Mesothelial cell of epicardium (in vitro differentiated cells): Measurements from ENCODE around the gene DSTN. TPM values are rescaled to one million over a fixed set of nuclear protein-coding genes. Genes with fewer than 3 reads are reported as not detected.
A peak's percentile ranks its signal among the peaks of the same experiment; 100 is the strongest.

Experiments
- DNase-seq, 2 experiments: peaks; one replicate each; pipeline ENCODE4 v3.0.0; 2021; ENCODE audit warnings: low spot score in 2 of 2; ENCODE audit not compliant: unreplicated experiment in 2 of 2
- H3K27ac Mint-ChIP-seq: 2 replicates; pipeline ENCODE4 v1.8.0; 2021; ENCODE audit warnings: mixed read lengths
- H3K27me3 Mint-ChIP-seq: 2 replicates; pipeline ENCODE4 v1.8.0; 2021; ENCODE audit warnings: low read depth, mixed read lengths
- H3K36me3 Mint-ChIP-seq: 2 replicates; pipeline ENCODE4 v1.8.0; 2021; ENCODE audit warnings: mixed read lengths
- H3K4me1 Mint-ChIP-seq: 2 replicates; pipeline ENCODE4 v1.8.0; 2021; ENCODE audit warnings: mixed read lengths
- H3K4me3 Mint-ChIP-seq: 2 replicates; pipeline ENCODE4 v1.8.0; 2021; ENCODE audit warnings: mild to moderate bottlenecking, moderate library complexity, mixed read lengths
- H3K9me3 Mint-ChIP-seq: 2 replicates; pipeline ENCODE4 v1.8.0; 2021; ENCODE audit warnings: mixed read lengths
- CTCF ChIP-seq: fragments of 200-600 bp; sonication (generic); IDR thresholded peaks from one replicate; pipeline ENCODE4 v1.5.0; 2021; ENCODE audit warnings: antibody characterized with exemption; ENCODE audit not compliant: unreplicated experiment
- total RNA-seq: library from RNA; stranded (reverse); gene quantifications from 3 replicates; pipeline ENCODE4 v1.2.1, GENCODE V29; 2021

DSTN gene
- total RNA-seq, 1 donor from 2014 or later: 192 TPM

DNA sequence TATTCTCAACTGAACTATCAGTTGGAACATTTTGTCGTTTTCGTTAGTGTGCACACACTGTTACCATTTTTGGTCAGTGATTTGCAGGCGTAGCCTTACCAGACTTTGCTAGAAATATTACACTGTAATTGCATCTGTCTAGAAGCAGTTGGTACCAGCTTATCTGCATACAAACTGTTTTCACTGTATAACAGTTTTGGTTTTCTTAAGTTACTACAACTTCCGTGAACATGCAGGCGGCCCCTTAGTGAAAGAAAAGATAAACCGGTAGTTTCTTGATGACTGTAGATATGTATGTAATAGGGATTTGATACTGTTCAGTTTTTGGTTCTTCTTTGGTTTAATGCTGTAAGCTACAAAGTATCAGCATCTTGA lies 1.3 kb downstream of the DSTN start:
- no peak for TF ChIP-seq CTCF
- peak overlapping the region; percentile 99 for H3K27ac Mint-ChIP-seq
- H3K4me1 Mint-ChIP-seq: peaks cover 47% of the 10 kb centered on the region
- no peaks in the 10 kb centered on the region for H3K9me3 Mint-ChIP-seq
- DNase-seq: no peak
- H3K4me3 Mint-ChIP-seq: peak overlapping the region; percentile 89
- no peaks in the 10 kb centered on the region for H3K36me3 Mint-ChIP-seq
- H3K27me3 Mint-ChIP-seq: no peaks in the 10 kb centered on the region

DNA sequence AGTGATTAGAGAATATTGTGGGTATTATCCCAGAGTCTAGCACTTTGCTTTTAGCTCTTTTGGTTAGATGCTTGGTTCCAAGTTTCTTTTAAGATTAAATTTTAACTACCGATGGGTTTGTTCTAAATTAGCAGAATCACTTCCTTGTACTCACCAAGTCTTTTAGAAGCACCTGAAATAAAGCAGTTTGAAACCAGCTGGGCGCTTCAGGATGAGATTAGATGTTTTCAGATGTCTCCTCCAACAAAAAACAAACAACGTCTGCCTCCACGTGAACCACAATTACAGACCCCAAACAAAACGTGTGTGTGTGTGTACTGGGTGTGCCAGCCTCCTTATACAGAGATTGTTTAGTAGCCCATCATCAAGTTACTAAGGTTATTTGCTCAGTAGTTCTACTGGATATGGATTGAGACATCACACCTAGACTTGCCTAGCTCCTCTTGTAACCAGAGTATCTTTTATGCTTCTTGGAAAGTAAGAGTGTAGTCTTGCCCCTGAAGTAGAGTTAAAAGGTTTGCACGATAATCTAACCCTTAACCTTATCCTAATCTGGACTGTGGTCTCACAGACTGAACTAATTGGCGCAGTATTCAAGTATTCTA lies 2.3 kb downstream of the DSTN start:
- TF ChIP-seq CTCF: no peak

GRCh38 chr20:17573463-17573862 lies 3.6 kb downstream of the DSTN start:
- TF ChIP-seq CTCF: no peak
- H3K9me3 Mint-ChIP-seq: no peaks in the 10 kb centered on the region
- no peak overlapping the region for H3K4me3 Mint-ChIP-seq
- peak overlapping the region; percentile 77 for H3K27ac Mint-ChIP-seq
- H3K4me1 Mint-ChIP-seq: peaks cover 38% of the 10 kb centered on the region
- H3K27me3 Mint-ChIP-seq: no peaks in the 10 kb centered on the region
- no peak for DNase-seq
- no peaks in the 10 kb centered on the region for H3K36me3 Mint-ChIP-seq

More for the DNA sequence above, 2.3 kb downstream of the DSTN start:
- Mint-ChIP-seq H3K4me1 (peaks cover 47% of the 10 kb centered on the region), H3K27me3 (no peaks in the 10 kb centered on the region), H3K27ac (peak overlapping the region; percentile 88), H3K4me3 (peak overlapping the region; percentile 89), H3K36me3 (no peaks in the 10 kb centered on the region), H3K9me3 (no peaks in the 10 kb centered on the region)
- DNase-seq: no peak

DNA sequence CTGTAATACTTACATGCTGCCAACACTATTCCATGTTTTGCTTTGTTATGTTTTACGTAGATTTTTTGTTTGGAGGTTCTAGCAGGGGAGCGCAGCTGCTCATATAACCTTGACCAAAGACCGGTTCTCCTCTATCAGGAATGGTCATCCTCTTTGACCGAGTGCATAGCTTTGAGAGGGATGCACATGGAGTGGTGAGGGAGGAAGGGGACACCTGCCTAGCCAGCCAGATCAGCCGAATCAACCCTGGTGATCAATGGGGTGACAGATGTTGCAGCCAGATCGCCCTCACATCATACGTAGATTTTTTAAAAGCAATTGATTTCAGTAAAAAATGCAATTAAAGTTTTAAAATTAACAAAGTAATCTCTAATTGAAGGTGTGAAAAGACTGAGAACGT lies 6.3 kb downstream of the DSTN start:
- Mint-ChIP-seq H3K9me3 (no peaks in the 10 kb centered on the region), H3K27me3 (no peaks in the 10 kb centered on the region), H3K4me1 (peaks cover 42% of the 10 kb centered on the region), H3K4me3 (no peak overlapping the region), H3K27ac (no peak overlapping the region), H3K36me3 (peaks cover 3% of the 10 kb centered on the region)
- DNase-seq: no peak
- no peak for TF ChIP-seq CTCF

GRCh38 chr20:17579369-17580039 lies 9.6 kb downstream of the DSTN start:
- Mint-ChIP-seq H3K9me3 (no peaks in the 10 kb centered on the region), H3K4me1 (peaks cover 16% of the 10 kb centered on the region), H3K4me3 (no peak overlapping the region), H3K27ac (peak overlapping the region; percentile 41), H3K36me3 (peaks cover 7% of the 10 kb centered on the region), H3K27me3 (no peaks in the 10 kb centered on the region)
- DNase-seq: no peak
- no peak for TF ChIP-seq CTCF
